ENCODE data around the gene THG1L.

THG1L gene

GRCh38 chr5:157748760-157749461 is 17.7 kb downstream of the THG1L start:
- intact Hi-C loops (cut with DNase I), result no loop called here
- DNase-seq, result peak in 1 of 10 donors; percentile 15

- intact Hi-C loops (cut with DNase I), result no loop called here
- DNase-seq, result no peak
Observed at GRCh38 chr5:157749462-157749799, 18.2 kb downstream of the THG1L start.

GRCh38 chr5:157750320-157750719 is 19.1 kb downstream of the THG1L start:
- DNase-seq, result no peak
- intact Hi-C loops (cut with DNase I), result no loop called here

DNA sequence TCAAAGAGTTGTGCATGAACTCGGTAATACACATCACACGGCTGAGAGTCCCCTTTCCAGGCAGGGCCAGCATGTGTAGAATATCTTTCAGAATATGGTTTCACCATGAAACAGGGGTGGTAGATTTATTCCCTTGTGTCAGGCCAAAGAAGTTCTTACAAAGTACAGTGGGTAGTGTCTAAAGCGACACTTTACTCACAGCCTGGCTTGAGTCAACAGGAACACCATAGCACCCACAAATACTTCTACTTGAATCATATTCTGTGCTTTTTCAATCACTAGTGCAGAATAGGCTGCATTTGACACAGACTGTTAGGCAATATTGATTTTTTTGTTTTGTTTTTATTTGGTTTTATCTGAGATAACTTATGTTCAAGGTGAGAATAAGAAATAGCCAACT is 24.9 kb downstream of the THG1L start:
- no peak for DNase-seq
- intact Hi-C loops (cut with DNase I), result no loop called here

DNA sequence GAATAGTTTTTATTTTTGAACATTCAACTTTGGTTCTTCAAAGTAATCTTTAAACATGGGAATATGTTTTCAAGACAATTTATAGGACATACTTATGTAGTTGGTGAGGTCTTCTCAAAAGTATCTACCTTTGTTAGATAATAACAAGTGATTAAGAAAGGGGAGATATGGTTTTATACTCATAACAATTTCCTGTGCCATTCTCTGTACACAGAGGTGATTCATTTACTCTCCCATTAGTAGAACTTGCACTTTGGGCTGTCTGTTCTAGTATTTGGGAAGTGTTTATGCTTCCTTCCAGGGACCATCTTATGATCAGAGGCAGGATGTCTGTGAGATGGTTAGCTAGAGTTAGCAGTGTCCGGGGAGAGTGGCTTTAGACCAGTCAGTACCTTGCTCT is 27.5 kb downstream of the THG1L start:
- DNase-seq, result no peak
- intact Hi-C loops (cut with DNase I), result no loop called here

GRCh38 chr5:157761690-157762621 is 30.7 kb downstream of the THG1L start:
- intact Hi-C loops (cut with DNase I), result loop anchor here (2.0 kb wide), 1 partner anchor 1345 kb away; no protein-coding TSS in a partner anchor
- DNase-seq, result no peak

DNA sequence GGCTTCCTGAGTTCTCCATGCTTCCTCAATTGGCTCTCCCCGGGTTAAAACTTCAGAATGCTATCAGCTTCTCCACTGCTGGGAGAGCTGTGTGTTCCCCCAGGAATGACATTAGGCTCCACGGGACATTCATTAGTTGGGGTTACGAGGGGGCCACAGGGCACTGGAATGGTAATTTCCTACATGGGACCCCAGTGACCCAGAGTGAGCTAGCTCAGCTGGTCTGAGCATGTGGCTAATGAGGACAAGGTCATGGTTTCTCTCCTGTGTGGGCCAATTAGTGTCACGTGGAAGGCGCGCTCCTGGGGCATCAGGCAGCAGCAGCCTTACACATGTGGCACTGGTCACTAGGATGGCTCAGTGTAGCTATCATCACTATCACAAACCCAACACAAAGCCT is 33.3 kb downstream of the THG1L start:
- intact Hi-C loops (cut with DNase I), result no loop called here
- no peak for DNase-seq

GRCh38 chr5:157766442-157766841 is 35.2 kb downstream of the THG1L start:
- intact Hi-C loops (cut with DNase I), result no loop called here
- DNase-seq, result no peak

- no peak for DNase-seq
- intact Hi-C loops (cut with DNase I), result no loop called here
Observed at GRCh38 chr5:157766902-157767301, 35.7 kb downstream of the THG1L start.

- intact Hi-C loops (cut with DNase I), result no loop called here
- no peak for DNase-seq
Observed at GRCh38 chr5:157767689-157768088, 36.5 kb downstream of the THG1L start.

- intact Hi-C loops (cut with DNase I), result no loop called here
- DNase-seq, result no peak
Observed at GRCh38 chr5:157770665-157771064, 39.4 kb downstream of the THG1L start.

GRCh38 chr5:157772127-157772526 is 40.9 kb downstream of the THG1L start:
- no peak for DNase-seq

DNA sequence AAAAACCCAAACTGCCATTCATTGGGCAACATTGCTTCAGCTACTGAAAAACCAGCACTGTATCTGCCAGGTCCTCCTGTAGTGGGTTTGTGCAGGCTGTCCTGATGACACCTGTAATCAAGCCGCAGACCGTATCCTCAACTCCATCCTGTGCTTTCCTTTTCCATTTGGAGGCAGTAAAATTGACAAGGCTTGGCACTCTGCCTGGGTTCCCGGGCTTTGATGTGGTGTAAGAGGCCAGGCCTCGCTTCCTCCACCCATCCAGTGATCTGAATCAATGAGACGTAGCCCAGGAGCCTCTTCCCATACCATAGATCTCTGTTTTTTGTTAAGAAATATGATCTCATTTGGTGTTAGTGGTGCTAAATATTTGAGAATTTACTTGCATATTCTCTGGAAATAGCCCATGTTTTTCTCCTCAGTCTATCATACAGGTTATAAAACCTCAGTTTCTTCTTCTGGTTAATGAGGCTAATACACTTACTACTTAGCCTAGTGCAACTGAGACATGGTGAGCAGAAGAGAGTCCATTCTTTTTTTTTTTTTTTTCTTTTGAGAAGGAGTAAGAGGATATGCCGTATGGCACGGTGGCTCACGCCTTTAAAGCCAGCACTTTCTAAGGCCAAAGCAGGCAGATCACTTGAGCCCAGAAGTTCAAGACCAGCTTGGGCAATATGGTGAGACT is 47.0 kb downstream of the THG1L start:
- intact Hi-C loops (cut with DNase I), result no loop called here
- DNase-seq, result no peak

More at GRCh38 chr5:157772127-157772526, 40.9 kb downstream of the THG1L start:
- intact Hi-C loops (cut with DNase I), result no loop called here

GRCh38 chr5:157779221-157779620 is 48.0 kb downstream of the THG1L start:
- DNase-seq, result no peak
- intact Hi-C loops (cut with DNase I), result no loop called here

GRCh38 chr5:157785801-157786200 is 54.6 kb downstream of the THG1L start:
- no peak for DNase-seq
- intact Hi-C loops (cut with DNase I), result no loop called here

Data from posterior cingulate gyrus (tissue), 11 donors.